ENCODE results near the gene SUB1.
A peak's percentile ranks its signal among the peaks of the same experiment; 100 is the strongest.
"Not testable (repeated sequence)": the region's sequence is repeated elsewhere in the genome, so short reads cannot be mapped to it uniquely, and the experiment has no call there.

The SUB1 gene

GRCh38 chr5:32585446-32586275 lies at the start of gene SUB1:
TSS of gene SUB1 (plus strand) at chr5:32585557. CDS start at chr5:32588513, 2,956 bp downstream.
- DNase-seq = peak; percentile 94

DNA sequence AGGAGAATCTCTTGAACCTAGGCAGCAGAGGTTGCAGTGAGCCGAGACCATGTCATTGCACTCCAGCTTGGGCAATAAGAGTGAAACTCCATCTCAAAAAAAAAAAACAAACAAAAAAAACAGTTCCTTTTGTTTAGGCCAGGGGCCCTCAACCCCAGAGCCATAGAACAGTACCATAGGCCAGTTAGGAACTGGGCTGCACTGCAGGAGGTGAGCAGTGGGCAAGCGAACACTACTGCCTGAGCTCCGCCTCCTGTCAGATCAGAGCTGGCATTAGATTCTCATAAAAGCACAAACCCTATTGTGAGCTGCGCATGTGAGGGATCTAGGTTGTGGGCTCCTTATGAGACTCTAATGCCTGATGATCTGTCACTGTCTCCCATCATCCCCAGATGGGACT lies 49.1 kb upstream of the SUB1 start:
- DNase-seq = no peak

DNA sequence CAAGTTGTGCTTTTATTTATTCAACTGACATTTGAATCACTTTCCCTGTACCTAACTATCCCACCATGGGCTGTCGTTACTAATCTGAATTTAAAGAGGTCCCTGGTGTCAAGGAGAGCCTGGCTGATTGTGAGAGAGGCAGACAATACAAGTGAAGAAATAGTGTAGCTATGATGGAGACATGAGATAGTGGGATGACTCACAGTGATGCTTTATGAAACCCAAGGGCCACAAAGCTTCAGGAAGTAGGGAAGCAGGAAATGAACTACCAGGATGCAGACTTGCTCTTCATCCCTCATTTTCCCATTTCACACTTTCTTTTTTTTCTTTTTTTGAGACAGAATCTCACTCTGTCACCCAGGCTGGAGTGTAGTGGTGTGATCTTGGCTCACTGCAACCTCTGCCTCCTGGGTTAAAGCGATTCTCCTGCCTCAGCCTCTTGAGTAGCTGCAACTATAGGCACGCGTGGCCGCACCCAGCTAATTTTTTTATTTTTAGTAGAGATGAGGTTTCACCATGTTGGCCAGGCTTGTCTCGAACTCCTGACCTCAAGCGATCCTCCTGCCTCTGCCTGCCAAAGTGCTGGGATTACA lies 47.8 kb upstream of the SUB1 start:
- not testable (repeated sequence) for DNase-seq

GRCh38 chr5:32538031-32538547 lies 47.3 kb upstream of the SUB1 start:
- peak; percentile 48 to 55 for DNase-seq

- DNase-seq = no peak
These were observed 45.1 kb upstream of the SUB1 start for GRCh38 chr5:32539981-32540845.

GRCh38 chr5:32541241-32541640 lies 44.1 kb upstream of the SUB1 start:
- DNase-seq = no peak

DNA sequence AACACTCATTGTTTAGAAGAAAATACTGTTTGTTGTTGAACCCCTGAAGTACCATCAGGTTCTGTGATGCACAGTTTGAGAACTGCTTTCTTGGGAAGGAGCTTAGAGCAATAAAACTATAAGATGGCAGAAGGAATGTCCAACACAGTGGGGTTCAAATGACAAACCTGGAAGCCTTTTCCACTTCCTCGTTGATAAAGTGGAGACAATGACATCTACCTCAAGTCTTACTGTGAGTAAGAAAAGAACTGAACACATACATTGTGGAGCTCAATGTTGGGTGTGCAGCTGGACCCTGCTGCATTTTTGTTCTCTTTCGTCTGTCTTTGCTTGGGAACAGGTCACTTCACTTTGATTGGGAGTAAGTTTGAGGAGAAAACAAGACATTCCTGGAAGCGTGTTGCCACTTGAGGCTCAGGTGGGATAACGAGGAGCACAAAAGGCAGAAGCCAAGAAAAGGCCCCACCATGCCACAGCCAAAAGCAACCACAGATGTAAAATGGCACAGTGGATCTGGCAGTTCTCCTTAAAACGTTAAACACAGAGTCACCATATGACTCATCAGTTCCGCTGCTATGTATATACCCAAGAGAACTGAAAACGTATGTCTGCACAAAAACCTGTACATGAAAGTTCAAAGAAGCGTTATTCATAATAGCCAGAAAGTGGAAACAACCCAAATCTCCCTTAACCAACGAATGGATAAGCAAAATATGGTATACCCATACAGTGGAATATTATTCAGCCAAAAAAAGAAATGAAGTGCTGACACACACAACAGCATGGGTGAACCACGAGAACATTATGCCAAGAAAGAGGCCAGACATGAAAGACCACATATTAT lies 42.9 kb upstream of the SUB1 start:
- DNase-seq = peak in 1 of 2 donors; percentile 11

GRCh38 chr5:32543291-32543690 lies 42.1 kb upstream of the SUB1 start:
- no peak for DNase-seq

- no peak for DNase-seq
These were observed 40.1 kb upstream of the SUB1 start for GRCh38 chr5:32545102-32545800.

DNA sequence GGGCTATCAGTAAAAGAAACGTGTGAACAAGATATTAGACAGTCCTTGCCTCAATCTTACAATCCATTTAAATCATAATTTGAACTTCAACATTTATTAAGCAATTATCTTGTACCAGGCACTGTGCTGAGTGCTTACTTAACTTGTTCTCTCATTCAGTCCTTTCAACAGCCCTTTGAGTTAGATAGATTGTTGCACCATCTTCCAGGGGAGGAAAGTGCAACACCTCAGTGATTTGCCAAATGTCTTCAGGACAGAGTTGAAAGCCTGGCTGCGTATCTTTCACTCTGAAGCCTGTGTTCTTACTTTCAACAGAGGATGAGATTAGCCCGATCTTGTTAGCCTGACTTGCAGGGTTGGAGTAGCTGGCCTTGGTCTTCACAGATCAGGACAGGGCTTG lies 34.2 kb upstream of the SUB1 start:
- no peak for DNase-seq

- DNase-seq = no peak
These were observed 33.5 kb upstream of the SUB1 start for GRCh38 chr5:32551865-32552264.

- not testable (repeated sequence) for DNase-seq
These were observed 32.9 kb upstream of the SUB1 start for GRCh38 chr5:32552491-32552890.

DNA sequence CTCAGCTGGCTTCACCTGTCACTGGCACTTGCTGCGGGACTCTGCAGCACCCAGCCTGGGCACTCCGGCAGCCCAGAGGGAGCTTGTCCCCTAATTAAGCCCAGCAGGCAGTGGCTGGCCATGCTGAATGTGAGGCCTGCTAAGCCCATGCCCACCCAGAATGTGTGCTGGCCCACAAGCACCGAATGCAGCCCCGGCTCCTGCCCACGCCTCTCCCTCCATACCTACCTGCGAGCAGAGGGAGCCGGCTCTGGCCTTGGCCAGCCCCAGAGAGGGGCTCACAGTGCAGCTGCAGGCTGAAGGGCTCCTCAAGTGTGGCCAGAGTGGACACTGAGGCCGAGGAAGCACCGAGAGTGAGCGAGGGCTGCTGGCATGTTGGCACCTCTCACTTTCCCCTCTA lies 32.4 kb upstream of the SUB1 start:
- DNase-seq = no peak

GRCh38 chr5:32554181-32554780 lies 31.1 kb upstream of the SUB1 start:
- DNase-seq = not testable (repeated sequence)

- not testable (repeated sequence) for DNase-seq
These were observed 28.8 kb upstream of the SUB1 start for GRCh38 chr5:32556543-32556942.

- DNase-seq = no peak
These were observed 25.9 kb upstream of the SUB1 start for GRCh38 chr5:32559411-32559810.

GRCh38 chr5:32559921-32560320 lies 25.4 kb upstream of the SUB1 start:
- no peak for DNase-seq

DNA sequence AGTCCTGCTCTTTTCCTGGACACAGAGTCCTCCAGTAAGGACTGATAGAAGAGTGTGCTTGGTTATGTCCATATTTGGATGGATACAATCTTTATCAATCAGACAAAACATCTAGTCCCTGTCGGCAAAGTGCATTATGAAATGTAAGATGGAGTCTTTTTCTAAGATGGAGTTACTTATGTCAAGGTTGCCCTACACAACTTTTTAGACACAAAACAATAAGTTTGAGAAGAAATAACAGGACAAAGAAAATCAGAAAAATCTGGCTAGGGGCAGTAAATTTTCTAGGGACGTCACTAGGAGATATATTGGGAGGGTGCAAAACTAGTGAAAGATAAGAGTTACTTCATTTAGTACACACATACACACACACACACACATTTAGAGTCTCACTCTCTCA lies 23.3 kb upstream of the SUB1 start:
- DNase-seq = no peak

DNA sequence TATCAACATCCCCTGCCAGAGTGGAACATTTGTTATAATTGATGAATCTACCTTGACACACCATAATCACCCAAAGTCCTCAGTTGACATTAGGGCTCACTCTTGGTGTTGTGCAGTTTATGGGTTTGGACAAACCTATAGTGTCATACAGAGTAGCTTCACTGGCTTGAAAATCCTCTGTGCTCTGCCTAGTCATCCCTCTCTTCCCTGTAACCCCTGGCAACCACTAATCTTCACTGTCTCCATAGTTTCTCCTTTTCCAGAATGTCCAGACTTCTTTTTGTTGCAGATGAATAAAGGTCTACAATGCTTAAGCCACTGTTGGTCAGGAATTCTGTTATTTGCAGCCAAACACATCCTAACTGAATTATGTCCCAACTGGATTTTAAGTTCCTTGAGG lies 22.5 kb upstream of the SUB1 start:
- no peak for DNase-seq

DNA sequence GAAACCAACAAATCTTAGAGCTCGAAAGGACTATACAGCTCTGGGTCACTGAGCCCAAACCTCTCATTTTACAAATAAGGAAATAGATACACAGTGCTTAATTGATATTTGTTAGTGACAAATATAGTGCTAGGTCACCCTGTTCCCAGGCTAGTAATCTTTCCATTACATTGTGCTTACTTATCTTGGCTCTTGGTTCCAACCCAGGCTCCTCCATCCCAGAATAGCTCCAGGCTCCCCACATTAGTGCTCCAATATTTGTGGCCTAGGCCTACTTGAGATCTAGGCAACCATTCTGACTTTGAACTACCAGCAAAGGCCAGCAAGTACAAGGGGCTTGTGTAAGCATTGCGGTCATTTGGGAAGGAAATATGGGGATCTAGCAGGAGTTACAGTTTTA lies 21.7 kb upstream of the SUB1 start:
- no peak for DNase-seq

- no peak for DNase-seq
These were observed 20.2 kb upstream of the SUB1 start for GRCh38 chr5:32565145-32565544.

Data from CD4-positive, alpha-beta T cell treated with Interleukin-1 beta for 1 hour (primary cell).